Sigmoid colon (tissue), 7 donors: Measurements from ENCODE around the gene PPME1. TPM values are rescaled to one million over a fixed set of nuclear protein-coding genes. Genes with fewer than 3 reads are reported as not detected.

Experiments
- DNase-seq: peaks from one replicate; pipeline ENCODE4 v3.0.0-alpha.2; 2019
- H3K27ac ChIP-seq, 4 donors: fragments of 200-600 bp; sonication (generic); one replicate each; pipeline ENCODE4 v1.5.1; 2016 to 2019; ENCODE audit warnings: mild to moderate bottlenecking in 1 of 4
- H3K27me3 ChIP-seq, 3 donors: fragments of 200-600 bp; sonication (generic); one replicate each; pipeline ENCODE4 v1.5.1; 2019; ENCODE audit warnings: mild to moderate bottlenecking in 1 of 3
- H3K36me3 ChIP-seq, 4 donors: fragments of 200-600 bp; sonication (generic); one replicate each; pipeline ENCODE4 v1.5.1; 2016 to 2019
- H3K4me1 ChIP-seq, 4 donors: fragments of 200-600 bp; sonication (generic); one replicate each; pipeline ENCODE4 v1.5.1; 2017 to 2019
- H3K4me3 ChIP-seq, 4 donors: fragments of 200-600 bp; sonication (generic); one replicate each; pipeline ENCODE4 v1.5.1; 2017 to 2019; ENCODE audit warnings: mild to moderate bottlenecking in 2 of 4, moderate library complexity in 1 of 4
- H3K9me3 ChIP-seq, 4 donors: fragments of 200-600 bp in 3 of 4; sonication (generic) in 3 of 4; one replicate each; pipeline versions ENCODE4 v1.5.1 to v1.6.1; 2013 to 2019
- CTCF ChIP-seq, 4 experiments: fragments of 450-650 bp in 3 of 4; fragments of 200-600 bp in 1 of 4; IDR thresholded peaks; one replicate each; pipeline ENCODE4 v1.5.1; 2016 to 2019; ENCODE audit warnings: antibody characterized with exemption in 4 of 4, mild to moderate bottlenecking in 3 of 4, moderate library complexity in 2 of 4
- EP300 ChIP-seq, 4 donors: sonication (generic); formaldehyde crosslinking; IDR thresholded peaks; one replicate each; pipeline ENCODE4 v1.6.1; 2017; ENCODE audit warnings: antibody characterized with exemption in 4 of 4
- POLR2A ChIP-seq, 2 donors: fragments of 450-650 bp; IDR thresholded peaks; one replicate each; pipeline ENCODE4 v1.6.1; 2016; ENCODE audit warnings: antibody characterized with exemption in 2 of 2, mild to moderate bottlenecking in 2 of 2, moderate library complexity in 2 of 2
- POLR2AphosphoS5 ChIP-seq, 4 donors: sonication (generic); formaldehyde crosslinking; IDR thresholded peaks; one replicate each; pipeline ENCODE4 v1.6.1; 2017; ENCODE audit warnings: antibody characterized with exemption in 4 of 4
- WGBS, 2 donors: extraction: QIAGEN DNeasy Blood & Tissue Kit; methylation state at CpG; one replicate each; pipeline ENCODE4 v1.1.7; 2013; 5-methylcytosine and 5-hydroxymethylcytosine counted together
- intact Hi-C: fragments of 100-400 bp; cut with DNase I; formaldehyde crosslinking; loops from one replicate; pipeline ENCODE4 v1.15.1; 2023
- polyA plus RNA-seq, 3 donors: library from polyadenylated mRNA; stranded (reverse); fragments of 200-250 nt; gene quantifications; one replicate each; pipeline ENCODE4 v1.2.3, GENCODE V29; 2013
- total RNA-seq, 4 donors: library from RNA; depleted of rRNA; stranded (reverse); fragments of >200 nt; gene quantifications; one replicate each; pipeline ENCODE4 v1.1.0, GENCODE V29; 2016
- donor health status: healthy with polysubstance abuse.
- donor health status: Bipolar disorder and iron deficiency.
- donor health status: healthy.

The PPME1 gene
- total and polyA plus RNA-seq, 7 donors, result 10.8 to 22.7 (median 19.3) TPM

DNA sequence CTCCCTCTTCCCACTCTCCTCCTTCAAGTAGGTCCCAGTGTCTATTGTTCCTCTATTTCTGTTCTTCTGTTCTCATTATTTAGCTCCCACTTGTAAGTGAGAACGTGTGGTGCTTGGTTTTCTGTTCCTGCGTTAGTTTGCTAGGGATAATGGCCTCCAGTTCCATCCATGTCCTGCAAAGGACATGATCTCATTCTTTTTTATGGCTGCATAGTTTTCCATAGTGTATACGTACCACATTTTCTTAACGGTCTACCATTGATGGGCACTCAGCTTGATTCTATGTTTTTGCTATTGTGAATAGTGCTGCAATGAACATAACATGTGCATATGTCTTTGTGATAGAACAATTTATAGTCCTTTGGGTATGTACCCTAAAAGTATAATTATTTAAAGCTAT lies 26.5 kb upstream of the PPME1 start:
- intact Hi-C loops, result no loop called here
- H3K4me1 ChIP-seq, result peaks cover 0 to 21% (median 15%) of the 10 kb centered on the region in 4 donors

DNA sequence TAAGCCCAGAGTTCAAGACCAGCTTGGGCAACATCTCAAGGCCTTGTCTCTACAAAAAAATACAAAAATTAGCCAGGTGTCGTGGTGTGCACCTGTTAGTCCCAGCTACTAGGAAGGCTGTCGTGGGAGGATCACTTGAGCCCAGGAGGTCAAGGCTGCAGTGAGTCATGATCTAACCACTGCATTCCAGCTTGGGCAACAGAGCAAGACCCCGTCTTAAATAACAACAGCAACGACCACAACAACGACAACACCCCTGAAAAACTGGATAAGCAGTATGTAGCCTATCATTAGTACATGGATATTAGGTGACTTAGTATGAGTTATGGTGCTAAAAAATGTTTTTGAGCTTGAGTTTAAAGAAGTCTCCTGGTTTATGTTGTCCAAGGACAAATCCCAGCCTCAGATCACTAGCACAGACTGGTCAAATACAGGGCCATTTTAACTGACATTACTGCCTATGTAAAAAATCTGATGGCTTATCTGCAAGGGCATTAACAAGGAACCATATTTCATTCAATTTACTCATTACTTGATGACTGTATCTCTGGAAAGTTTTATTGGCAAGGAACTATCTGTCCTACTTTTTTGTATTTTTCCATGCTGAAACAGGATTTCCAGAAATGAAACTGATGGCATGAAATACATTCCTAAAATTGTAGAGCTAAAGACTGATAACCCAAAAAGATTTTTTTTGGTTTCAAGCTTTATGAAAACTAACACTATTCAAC lies 23.7 kb upstream of the PPME1 start:
- no peak for DNase-seq
- 95 to 96% methylated on average over 5 of the region's 5 CpGs for WGBS, 2 donors
- Histone ChIP-seq H3K27ac (no peak overlapping the region), H3K36me3 (no peaks in the 10 kb centered on the region), H3K4me3 (no peak overlapping the region), H3K27me3 (no peaks in the 10 kb centered on the region), H3K9me3 (no peaks in the 10 kb centered on the region), H3K4me1 (no peaks in the 10 kb centered on the region)
- intact Hi-C loops, result no loop called here
- TF ChIP-seq POLR2AphosphoS5 (IDR thresholded peaks at IDR 0.05) (no peak), CTCF (IDR thresholded peaks at IDR 0.05) (no peak), POLR2A (IDR thresholded peaks at IDR 0.05) (no peak), EP300 (IDR thresholded peaks at IDR 0.05) (no peak)

More for the DNA sequence above, 26.5 kb upstream of the PPME1 start:
- Histone ChIP-seq H3K4me3 (no peak overlapping the region), H3K9me3 (no peaks in the 10 kb centered on the region), H3K27ac (no peak overlapping the region), H3K27me3 (no peaks in the 10 kb centered on the region), H3K36me3 (no peaks in the 10 kb centered on the region)
- WGBS, 2 donors, result 97 to 98% methylated on average over 4 of the region's 4 CpGs
- TF ChIP-seq EP300 (IDR thresholded peaks at IDR 0.05), result no peak
- TF ChIP-seq POLR2AphosphoS5 (IDR thresholded peaks at IDR 0.05), result no peak
- no peak for TF ChIP-seq CTCF (IDR thresholded peaks at IDR 0.05)
- no peak for TF ChIP-seq POLR2A (IDR thresholded peaks at IDR 0.05)
- no peak for DNase-seq

- intact Hi-C loops, result no loop called here
- Histone ChIP-seq H3K27me3 (no peaks in the 10 kb centered on the region), H3K27ac (no peak overlapping the region), H3K4me1 (peaks cover 0 to 5% (median 0%) of the 10 kb centered on the region in 4 donors), H3K9me3 (no peaks in the 10 kb centered on the region), H3K4me3 (no peak overlapping the region), H3K36me3 (peaks cover 0 to 4% (median 0%) of the 10 kb centered on the region in 4 donors)
- DNase-seq, result no peak
- TF ChIP-seq POLR2A (IDR thresholded peaks at IDR 0.05) (no peak), EP300 (IDR thresholded peaks at IDR 0.05) (no peak), CTCF (IDR thresholded peaks at IDR 0.05) (no peak), POLR2AphosphoS5 (IDR thresholded peaks at IDR 0.05) (no peak)
Observed at GRCh38 chr11:74153224-74153623, 17.9 kb upstream of the PPME1 start.

DNA sequence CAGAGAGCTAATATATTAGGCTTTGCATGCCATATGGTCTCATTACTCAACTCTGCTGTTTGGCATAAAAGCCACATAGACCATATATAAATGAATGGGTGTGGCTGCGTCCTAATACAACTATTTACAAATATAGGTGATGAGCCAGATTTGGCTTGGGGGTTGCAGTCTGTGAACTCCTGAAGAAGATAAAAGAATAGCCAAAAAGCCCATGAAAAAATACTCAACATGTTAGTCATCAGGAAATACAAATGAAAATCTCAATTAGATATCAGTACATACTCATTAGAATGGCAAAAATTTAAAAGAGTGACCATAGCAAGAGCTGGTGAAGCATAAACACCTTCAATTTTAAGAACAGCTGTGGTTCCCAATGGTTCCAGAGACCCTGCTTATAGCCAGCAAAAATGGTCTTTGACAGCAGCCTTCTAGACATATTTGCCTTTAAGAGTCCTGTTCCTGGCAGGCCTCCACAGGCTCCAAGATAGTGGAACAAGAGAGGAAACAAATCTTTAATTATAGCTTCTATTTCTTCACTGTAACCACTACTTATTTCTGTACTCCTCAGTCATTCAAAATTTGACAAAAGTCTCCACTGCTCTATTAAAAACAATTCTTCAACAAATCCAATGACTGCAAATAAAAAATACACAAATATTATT lies 16.3 kb upstream of the PPME1 start:
- TF ChIP-seq CTCF (IDR thresholded peaks at IDR 0.05) (no peak), EP300 (IDR thresholded peaks at IDR 0.05) (no peak), POLR2AphosphoS5 (IDR thresholded peaks at IDR 0.05) (no peak), POLR2A (IDR thresholded peaks at IDR 0.05) (no peak)
- Histone ChIP-seq H3K27ac (no peak overlapping the region), H3K4me1 (peaks cover 0 to 5% (median 0%) of the 10 kb centered on the region in 4 donors), H3K4me3 (no peak overlapping the region), H3K9me3 (no peaks in the 10 kb centered on the region), H3K36me3 (peaks cover 0 to 10% (median 0%) of the 10 kb centered on the region in 4 donors), H3K27me3 (no peaks in the 10 kb centered on the region)
- WGBS, 2 donors, result 91% methylated on average over 1 of the region's 1 CpG
- intact Hi-C loops, result no loop called here
- no peak for DNase-seq
